Liver (tissue), 9 donors: ENCODE data around the gene BCL2L11. TPM values are rescaled to one million over a fixed set of nuclear protein-coding genes. Genes with fewer than 3 reads are reported as not detected.

Experiments used
- DNase-seq: peaks from one replicate; pipeline ENCODE4 v3.0.0-alpha.2; 2017; ENCODE audit warnings: low spot score
- H3K27ac ChIP-seq, 2 donors: one replicate each; pipeline ENCODE4 v1.7.0; 2013; ENCODE audit warnings: inconsistent platforms in 2 of 2, low read length in 2 of 2, control low read depth in 1 of 2, low read depth in 1 of 2, mild to moderate bottlenecking in 1 of 2
- H3K27me3 ChIP-seq, 4 donors: one replicate each; pipeline versions ENCODE4 v1.6.1 to v1.7.0; 2013; ENCODE audit warnings: low read length in 3 of 4, inconsistent platforms in 1 of 4, mild to moderate bottlenecking in 1 of 4, moderate library complexity in 1 of 4; ENCODE audit not compliant: control insufficient read depth in 4 of 4, insufficient read depth in 4 of 4
- H3K36me3 ChIP-seq, 4 donors: one replicate each; pipeline versions ENCODE4 v1.6.1 to v1.7.0; 2013; ENCODE audit warnings: low read length in 3 of 4, mild to moderate bottlenecking in 3 of 4, low read depth in 1 of 4, moderate library complexity in 1 of 4; ENCODE audit not compliant: control insufficient read depth in 4 of 4, insufficient read depth in 3 of 4
- H3K4me1 ChIP-seq, 4 donors: one replicate each; pipeline versions ENCODE4 v1.6.1 to v1.7.0; 2013; ENCODE audit warnings: low read length in 3 of 4, mild to moderate bottlenecking in 3 of 4, moderate library complexity in 1 of 4; ENCODE audit not compliant: control insufficient read depth in 4 of 4, insufficient read depth in 4 of 4
- H3K4me3 ChIP-seq, 3 donors: one replicate each; pipeline versions ENCODE4 v1.6.1 to v1.7.0; 2013; ENCODE audit warnings: low read length in 3 of 3, control low read depth in 1 of 3, low read depth in 1 of 3, mild to moderate bottlenecking in 1 of 3
- H3K9ac ChIP-seq, 2 donors: one replicate each; pipeline ENCODE4 v1.7.0; 2013; ENCODE audit warnings: low read length in 2 of 2, mild to moderate bottlenecking in 2 of 2, moderate library complexity in 2 of 2, control low read depth in 1 of 2, low read depth in 1 of 2
- H3K9me3 ChIP-seq, 4 donors: one replicate each; pipeline versions ENCODE4 v1.6.1 to v1.7.0; 2013; ENCODE audit warnings: low read length in 3 of 4; ENCODE audit not compliant: control insufficient read depth in 4 of 4
- ATF3 ChIP-seq: IDR thresholded peaks from 2 replicates; pipeline ENCODE4 v1.6.1; 2016; ENCODE audit warnings: antibody characterized with exemption
- CTCF ChIP-seq: fragments of 150-350 bp; IDR thresholded peaks from 2 replicates; pipeline ENCODE4 v1.5.1; 2017; ENCODE audit warnings: improper control_type of control experiment, low read depth, low read length; ENCODE audit not compliant: missing input control
- EGR1 ChIP-seq, 2 donors: IDR thresholded peaks; 2 replicates each; pipeline ENCODE4 v1.6.1; 2016 to 2018; ENCODE audit warnings: antibody characterized with exemption in 2 of 2, low read depth in 2 of 2
- FOXA1 ChIP-seq: IDR thresholded peaks from 2 replicates; pipeline ENCODE4 v1.6.1; 2016; ENCODE audit warnings: antibody characterized with exemption
- FOXA2 ChIP-seq: IDR thresholded peaks from 2 replicates; pipeline ENCODE4 v1.6.1; 2016; ENCODE audit warnings: antibody characterized with exemption
- GABPA ChIP-seq, 2 donors: IDR thresholded peaks in 1 of 2; conservative IDR thresholded peaks in 1 of 2; 2 replicates each; pipeline ENCODE4 v1.6.1; 2016; ENCODE audit warnings: antibody characterized with exemption in 2 of 2, mild to moderate bottlenecking in 1 of 2, moderate library complexity in 1 of 2
- HNF4A ChIP-seq, 2 donors: conservative IDR thresholded peaks; 2 replicates each; pipeline ENCODE4 v1.6.1; 2016; ENCODE audit warnings: antibody characterized with exemption in 2 of 2, mild to moderate bottlenecking in 2 of 2
- HNF4G ChIP-seq: IDR thresholded peaks from 2 replicates; pipeline ENCODE4 v1.6.1; 2016; ENCODE audit warnings: antibody characterized with exemption
- JUND ChIP-seq, 2 donors: IDR thresholded peaks; 2 replicates each; pipeline ENCODE4 v1.6.1; 2016; ENCODE audit warnings: antibody characterized with exemption in 2 of 2
- MAX ChIP-seq: IDR thresholded peaks from 2 replicates; pipeline ENCODE4 v1.6.1; 2016; ENCODE audit warnings: antibody characterized with exemption
- NR2F2 ChIP-seq: IDR thresholded peaks from 2 replicates; pipeline ENCODE4 v1.6.1; 2016; ENCODE audit warnings: antibody characterized with exemption
- RAD21 ChIP-seq, 2 donors: IDR thresholded peaks; 2 replicates each; pipeline ENCODE4 v1.6.1; 2016; ENCODE audit warnings: antibody characterized with exemption in 2 of 2, mild to moderate bottlenecking in 2 of 2
- REST ChIP-seq: IDR thresholded peaks from 2 replicates; pipeline ENCODE4 v1.6.1; 2016; ENCODE audit warnings: antibody characterized with exemption, mild to moderate bottlenecking
- RXRA ChIP-seq, 2 donors: IDR thresholded peaks; 2 replicates each; pipeline ENCODE4 v1.6.1; 2017 to 2018; ENCODE audit warnings: antibody characterized with exemption in 2 of 2, mild to moderate bottlenecking in 1 of 2
- SP1 ChIP-seq: IDR thresholded peaks from 2 replicates; pipeline ENCODE4 v1.6.1; 2018; ENCODE audit warnings: antibody characterized with exemption, mild to moderate bottlenecking
- TAF1 ChIP-seq: conservative IDR thresholded peaks from 2 replicates; pipeline ENCODE4 v1.6.1; 2016; ENCODE audit warnings: antibody characterized with exemption, mild to moderate bottlenecking
- YY1 ChIP-seq: IDR thresholded peaks from 2 replicates; pipeline ENCODE4 v1.6.1; 2016; ENCODE audit warnings: antibody characterized with exemption, mild to moderate bottlenecking
- ZBTB33 ChIP-seq: IDR thresholded peaks from 2 replicates; pipeline ENCODE4 v1.6.1; 2016; ENCODE audit warnings: antibody characterized with exemption
- WGBS: extraction: QIAGEN DNeasy Blood & Tissue Kit; methylation state at CpG from one replicate; pipeline ENCODE4 v1.1.7; 2013; 5-methylcytosine and 5-hydroxymethylcytosine counted together
- polyA plus RNA-seq, 2 donors: library from polyadenylated mRNA; stranded (reverse) in 1 of 2; unstranded in 1 of 2; fragments of 200-250 nt in 1 of 2; fragments of >200 nt in 1 of 2; fragmentation: Nextera tagmentation in 1 of 2; extraction: Ambion mirVana in 1 of 2; gene quantifications; one replicate each; pipeline versions ENCODE4 v1.2.1 to v1.2.3, GENCODE V29; 2013 to 2015
- total RNA-seq, 2 donors: library from RNA; depleted of rRNA; stranded (reverse); fragments of >200 nt; gene quantifications; one replicate each; pipeline ENCODE4 v1.2.3, GENCODE V29; 2014
- donor health status: healthy.
- donor health status: healthy.
- donor health status: healthy.
- donor health status: healthy.
- donor health status: healthy.

Gene BCL2L11
- total and polyA plus RNA-seq, 4 donors, result 5.0 to 19.5 (median 12.2) TPM

- no peak for TF ChIP-seq NR2F2
- no peak for TF ChIP-seq ATF3
- no peak for TF ChIP-seq YY1
- no peak for TF ChIP-seq SP1
- TF ChIP-seq CTCF, result no peak
- no peak for TF ChIP-seq EGR1 (IDR thresholded peaks at IDR 0.05; ENCODE audit: low read depth in 2 of 2)
- TF ChIP-seq FOXA2, result no peak
- TF ChIP-seq RAD21 (IDR thresholded peaks at IDR 0.05), result no peak
- TF ChIP-seq RXRA (IDR thresholded peaks at IDR 0.05), result no peak
- TF ChIP-seq HNF4A (conservative IDR thresholded peaks at IDR 0.05), result no peak
- no peak for TF ChIP-seq REST
- TF ChIP-seq HNF4G, result no peak
- TF ChIP-seq ZBTB33, result no peak
- Histone ChIP-seq H3K4me1 (no peaks in the 10 kb centered on the region), H3K36me3 (no peaks in the 10 kb centered on the region), H3K27ac (no peak overlapping the region), H3K9me3 (no peaks in the 10 kb centered on the region), H3K4me3 (no peak overlapping the region), H3K27me3 (no peaks in the 10 kb centered on the region), H3K9ac (no peak overlapping the region)
- 96% methylated on average over 10 of the region's 10 CpGs for WGBS
- DNase-seq, result peak; percentile 21
These were observed 79.1 kb downstream of the BCL2L11 start for GRCh38 chr2:111199840-111200239.

GRCh38 chr2:111200333-111200881 is 79.7 kb downstream of the BCL2L11 start:
- Histone ChIP-seq H3K27me3 (no peaks in the 10 kb centered on the region), H3K4me3 (no peak overlapping the region), H3K27ac (no peak overlapping the region), H3K36me3 (no peaks in the 10 kb centered on the region), H3K9ac (no peak overlapping the region), H3K4me1 (no peaks in the 10 kb centered on the region), H3K9me3 (no peaks in the 10 kb centered on the region)
- peak; percentile 28 for DNase-seq
- WGBS, result 95% methylated on average over 11 of the region's 11 CpGs
- TF ChIP-seq JUND (IDR thresholded peaks at IDR 0.05) (no peak), YY1 (no peak), GABPA (IDR thresholded peaks at IDR 0.05 in 1 of 2, conservative IDR thresholded peaks at IDR 0.05 in 1 of 2) (no peak), HNF4G (no peak), NR2F2 (no peak), ATF3 (no peak), EGR1 (IDR thresholded peaks at IDR 0.05; ENCODE audit: low read depth in 2 of 2) (no peak), TAF1 (no peak), HNF4A (conservative IDR thresholded peaks at IDR 0.05) (no peak), MAX (no peak), RXRA (IDR thresholded peaks at IDR 0.05) (no peak), FOXA1 (no peak), REST (no peak)
